ENCODE data around the gene IGSF21. TPM values are rescaled to one million over a fixed set of nuclear protein-coding genes. Genes with fewer than 3 reads are reported as not detected.

Gene IGSF21
- total and polyA plus RNA-seq, 2 of the 8 experiments (the other 6 are each of a cell fraction or from before 2014, with no cell fraction given) = 22.5 to 28.5 TPM

DNA sequence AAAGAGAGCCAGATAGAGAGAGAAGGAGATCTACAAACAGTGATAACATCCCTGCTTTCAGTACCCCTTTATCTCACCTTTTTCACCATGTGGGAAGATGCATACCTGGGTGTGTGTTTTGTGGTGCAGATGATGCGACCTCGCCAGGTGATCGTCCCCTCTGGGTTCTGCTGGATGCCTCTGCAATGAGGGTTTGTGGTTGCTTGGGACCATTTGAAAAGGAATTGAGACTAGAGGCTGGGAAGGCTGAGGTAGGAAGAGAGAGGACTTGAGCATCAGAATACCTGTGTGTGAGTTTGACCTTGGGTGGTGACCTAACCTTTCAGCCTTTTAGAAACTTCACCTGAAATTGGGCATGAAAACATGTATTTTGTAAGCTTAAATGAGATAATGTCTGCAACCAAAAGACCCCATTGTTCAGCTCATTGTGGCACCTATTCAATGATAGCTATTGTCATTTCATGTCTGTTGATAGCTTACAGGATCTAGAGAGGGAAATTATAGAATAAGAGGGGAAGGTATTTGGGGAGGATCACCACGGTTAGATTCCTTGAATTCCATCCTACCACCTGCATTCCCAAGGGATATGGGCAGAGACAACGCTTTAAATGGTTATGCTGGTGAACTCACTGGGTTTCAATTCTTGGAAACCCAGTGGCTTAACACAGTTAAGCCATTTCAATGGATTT, 125.7 kb downstream of the IGSF21 start:
- H3K9ac ChIP-seq (replicated peaks in 1 of 4; ENCODE audit: extremely low read depth in 1 of 4, low read depth in 3 of 4, low read length in 3 of 4) = no peak overlapping the region
- H3K27ac ChIP-seq (ENCODE audit: low read depth, low read length) = peak overlapping the region; percentile 73
- no peak overlapping the region for H3K56ac ChIP-seq (replicated peaks; ENCODE audit: insufficient read length, low read depth, low read length)
- H2BK120ac ChIP-seq (replicated peaks; ENCODE audit: low read depth, low read length) = no peak overlapping the region
- peak overlapping the region; percentile 88 for H2BK20ac ChIP-seq (ENCODE audit: low read length)
- no peaks in the 10 kb centered on the region for H4K20me1 ChIP-seq (replicated peaks in 1 of 2; ENCODE audit: control insufficient read depth in 1 of 2, insufficient read depth in 2 of 2, low read length in 2 of 2)
- no peak overlapping the region for H3K4ac ChIP-seq (replicated peaks; ENCODE audit: insufficient read length, low read depth, low read length)
- H3K18ac ChIP-seq (ENCODE audit: extremely low read depth, low read length) = no peak overlapping the region; the same call in 1 of the 2 replicates
- H3K36me3 ChIP-seq (ENCODE audit: control insufficient read depth in 2 of 4, insufficient read depth in 4 of 4, low read length in 3 of 4) = peaks cover 0 to 8% (median 0%) of the 10 kb centered on the region in 4 experiments; a peak in 2 of 8 replicates
- no peaks in the 10 kb centered on the region for H3K27me3 ChIP-seq (replicated peaks in 1 of 4; ENCODE audit: control insufficient read depth in 3 of 4, extremely low read depth in 1 of 4, insufficient read depth in 3 of 4, low read length in 3 of 4)
- H3K4me1 ChIP-seq (replicated peaks in 1 of 4; ENCODE audit: control insufficient read depth in 3 of 4, insufficient read depth in 4 of 4, low read length in 3 of 4) = peaks cover 0 to 14% (median 8%) of the 10 kb centered on the region in 4 experiments; a peak in 5 of 7 replicates
- POLR2A ChIA-PET (ENCODE audit: partially characterized antibody) = interaction anchor here (0.7 to 1.3 kb wide), 8 partner anchors 14 to 122 kb away, joined by 3 to 11 read pairs (median 4); no protein-coding TSS in a partner anchor
- FAIRE-seq = peak; percentile 62
- no peak overlapping the region for H2BK15ac ChIP-seq (ENCODE audit: low read length)
- H2AK5ac ChIP-seq (ENCODE audit: low read depth, low read length) = peak overlapping the region; percentile 91; the same call in 1 of the 2 replicates
- peak overlapping the region; percentile 99 for H2BK5ac ChIP-seq (ENCODE audit: low read depth, low read length)
- H3K4me3 ChIP-seq (ENCODE audit: extremely low read depth in 1 of 4, insufficient read depth in 2 of 4, low read depth in 3 of 4, low read length in 4 of 4) = no peak overlapping the region
- H3K14ac ChIP-seq (ENCODE audit: insufficient read length) = no peak overlapping the region
- H4K5ac ChIP-seq (ENCODE audit: insufficient read length, low read depth, low read length) = no peak overlapping the region
- WGBS, 2 experiments (ENCODE audit: extremely low coverage in 1 of 2, insufficient coverage in 1 of 2, insufficient read length in 1 of 2, insufficient replicate concordance in 2 of 2, low coverage in 1 of 2, low lambda C conversion rate in 2 of 2, missing lambda C conversion rate in 1 of 2) = 41% methylated on average over 5 of the region's 5 CpGs; no CpG with 5 or more reads in 1 of the 2 experiments
- H3K4me2 ChIP-seq (ENCODE audit: insufficient read depth in 1 of 2, low read depth in 2 of 2, low read length in 2 of 2) = peak overlapping the region; percentile 7 to 29; a peak in 1 of 4 replicates
- H3K23ac ChIP-seq (ENCODE audit: insufficient read length) = no peak overlapping the region
- no peaks in the 10 kb centered on the region for H3K79me1 ChIP-seq (ENCODE audit: low read depth, low read length)
- CTCF ChIA-PET (ENCODE audit: partially characterized antibody) = interaction anchor here (0.5 to 3.8 kb wide), 20 partner anchors 12 to 324 kb away, joined by 3 to 21 read pairs (median 3); no protein-coding TSS in a partner anchor
- peak overlapping the region; percentile 23 for H4K91ac ChIP-seq (replicated peaks; ENCODE audit: insufficient read length, low read length)
- H2BK12ac ChIP-seq (ENCODE audit: low read depth, low read length) = peak overlapping the region; percentile 97
- no peaks in the 10 kb centered on the region for H3K23me2 ChIP-seq (ENCODE audit: low read depth, low read length)
- H4K8ac ChIP-seq (ENCODE audit: extremely low read depth, insufficient read depth, low read length) = no peak overlapping the region
- DNase-seq (ENCODE audit: low read depth in 1 of 2, low spot score in 2 of 2) = peak in 1 of 2 experiments; percentile 50
- peaks cover 10 to 14% of the 10 kb centered on the region in 2 experiments for H3K9me3 ChIP-seq (ENCODE audit: insufficient read depth in 2 of 2, low read depth in 1 of 2, low read length in 1 of 2)
- H3K79me2 ChIP-seq (ENCODE audit: control insufficient read depth in 1 of 2, insufficient read depth in 2 of 2, low read length in 2 of 2) = no peaks in the 10 kb centered on the region
- no peak overlapping the region for H2AFZ ChIP-seq (ENCODE audit: low read length)
- TF ChIP-seq SIX5 (IDR thresholded peaks at IDR 0.05; ENCODE audit: low read depth, low read length) = no peak
- TF ChIP-seq GABPA (IDR thresholded peaks at IDR 0.05; ENCODE audit: borderline replicate concordance, insufficient read depth, low read length) = no peak
- no peak for TF ChIP-seq USF2 (IDR thresholded peaks at IDR 0.05; ENCODE audit: low read length)
- no peak for TF ChIP-seq ATF3 (IDR thresholded peaks at IDR 0.05; ENCODE audit: insufficient read depth, low read depth, low read length)
- TF ChIP-seq ATF2 (IDR thresholded peaks at IDR 0.05; ENCODE audit: low read length) = peak; percentile 67; the same call in 1 of the 2 replicates
- TF ChIP-seq ZNF274 (IDR thresholded peaks at IDR 0.05; ENCODE audit: borderline replicate concordance, extremely low read depth, low read length) = no peak
- no peak for TF ChIP-seq NRF1 (IDR thresholded peaks at IDR 0.05; ENCODE audit: low read depth, low read length)
- TF ChIP-seq PHF8 (conservative IDR thresholded peaks at IDR 0.05; ENCODE audit: low read depth, low read length) = no peak
